H4 (cell line): ENCODE measurements around the gene VEZT. TPM values are rescaled to one million over a fixed set of nuclear protein-coding genes. Genes with fewer than 3 reads are reported as not detected.
"Not testable (repeated sequence)": the region's sequence is repeated elsewhere in the genome, so short reads cannot be mapped to it uniquely, and the experiment has no call there.

Source experiments
- DNase-seq: peaks from one replicate; pipeline ENCODE4 v3.0.0-alpha.2; 2015; ENCODE audit warnings: low spot score
- total RNA-seq: library from RNA; depleted of rRNA; stranded (reverse); fragments of >200 nt; shearing (Covaris generic); gene quantifications from 2 replicates; pipeline ENCODE4 v1.2.3, GENCODE V29; 2014

VEZT gene
- total RNA-seq, 1 experiment from 2014 or later: 89.0 TPM

DNA sequence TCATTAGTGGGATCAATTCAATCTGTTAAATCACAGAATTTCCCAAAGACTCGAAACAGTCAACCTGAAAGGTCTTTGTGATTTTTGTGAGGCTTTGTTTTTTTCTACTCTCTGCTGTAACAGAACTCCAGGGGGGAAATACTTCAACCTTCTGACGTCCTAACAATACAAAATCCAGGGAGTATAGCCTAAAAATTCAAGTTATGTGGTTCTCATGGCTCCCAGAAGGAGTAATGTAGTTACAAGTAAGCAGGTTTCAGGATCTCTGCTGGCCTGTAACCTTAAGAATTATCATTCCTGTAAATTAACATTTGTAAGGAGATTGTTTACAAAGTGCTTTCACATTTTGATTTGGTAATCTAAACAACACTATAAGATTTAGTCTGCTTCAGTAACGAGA lies 39.9 kb downstream of the VEZT start:
- DNase-seq: no peak

DNA sequence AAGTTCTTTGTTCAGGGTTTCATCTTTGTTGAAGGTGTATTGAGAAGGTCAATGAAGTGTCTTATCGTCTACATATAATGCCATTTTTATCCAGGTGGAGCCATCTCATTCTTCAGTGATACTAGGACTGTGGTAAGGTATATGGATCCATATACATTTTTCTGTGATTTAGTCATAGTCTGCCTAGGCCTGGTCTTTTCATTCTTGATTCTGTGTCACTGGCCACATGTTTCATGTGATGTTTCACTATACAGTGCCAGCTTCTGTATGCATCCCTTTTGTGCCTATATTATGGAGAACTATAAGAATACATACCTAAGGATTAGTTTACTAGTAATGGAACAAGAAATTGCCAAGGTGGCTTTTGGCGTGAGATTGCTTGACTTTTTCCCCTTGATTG lies 40.5 kb downstream of the VEZT start:
- DNase-seq: no peak

GRCh38 chr12:95258803-95259202 lies 41.2 kb downstream of the VEZT start:
- DNase-seq: no peak

DNA sequence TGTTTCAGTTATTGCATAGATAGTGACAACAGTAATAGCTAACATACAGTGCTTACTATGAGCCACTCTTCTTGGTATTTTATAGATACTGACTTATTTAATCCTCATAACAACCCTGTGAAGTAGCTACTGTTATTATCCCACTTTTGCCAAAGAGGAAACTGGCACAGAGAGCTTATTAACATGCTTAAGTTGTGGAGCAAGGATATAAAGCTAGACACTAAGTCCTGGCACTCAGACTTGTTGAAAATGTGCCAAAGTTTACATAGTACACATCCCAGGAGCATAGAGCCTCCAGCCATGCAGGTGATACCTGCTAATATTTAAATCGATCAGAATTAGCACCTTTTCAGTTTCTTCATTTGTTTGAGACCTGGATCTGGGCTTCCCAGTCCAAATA lies 41.8 kb downstream of the VEZT start:
- no peak for DNase-seq

GRCh38 chr12:95261109-95261508 lies 43.5 kb downstream of the VEZT start:
- no peak for DNase-seq

GRCh38 chr12:95262808-95263207 lies 45.2 kb downstream of the VEZT start:
- no peak for DNase-seq

GRCh38 chr12:95265765-95266164 lies 48.2 kb downstream of the VEZT start:
- no peak for DNase-seq

DNA sequence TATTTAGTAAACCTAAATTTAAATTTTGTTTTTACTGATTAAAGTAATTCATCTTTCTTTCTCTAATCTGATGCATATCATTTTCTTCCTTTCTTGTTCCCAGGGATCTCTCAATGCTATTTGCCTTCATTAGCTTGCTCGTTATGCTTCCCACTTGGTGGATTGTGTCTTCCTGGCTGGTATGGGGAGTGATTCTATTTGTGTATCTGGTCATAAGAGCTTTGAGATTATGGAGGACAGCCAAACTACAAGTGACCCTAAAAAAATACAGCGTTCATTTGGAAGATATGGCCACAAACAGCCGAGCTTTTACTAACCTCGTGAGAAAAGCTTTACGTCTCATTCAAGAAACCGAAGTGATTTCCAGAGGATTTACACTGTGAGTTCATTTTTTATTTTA lies 48.6 kb downstream of the VEZT start:
- DNase-seq: no peak

GRCh38 chr12:95269892-95270291 lies 52.3 kb downstream of the VEZT start:
- DNase-seq: no peak

DNA sequence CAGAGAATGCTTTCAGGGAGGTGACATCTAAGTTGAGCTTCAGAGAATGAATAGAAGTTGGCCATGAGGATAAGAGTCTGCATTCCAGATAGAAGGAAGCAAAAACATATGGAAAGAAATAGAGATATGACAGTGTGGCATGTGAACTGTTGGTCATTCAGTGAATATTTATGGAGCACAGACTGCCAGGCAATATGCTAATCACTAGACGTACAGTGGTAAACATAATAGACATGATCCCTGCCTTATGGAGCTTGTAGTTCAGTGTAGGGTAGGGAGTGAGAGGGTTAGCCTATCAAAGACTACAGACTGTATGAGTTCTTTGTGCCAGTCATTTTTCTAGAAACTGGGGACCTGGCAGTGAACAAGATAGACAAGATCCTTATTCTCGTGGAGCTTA lies 53.9 kb downstream of the VEZT start:
- DNase-seq: no peak

DNA sequence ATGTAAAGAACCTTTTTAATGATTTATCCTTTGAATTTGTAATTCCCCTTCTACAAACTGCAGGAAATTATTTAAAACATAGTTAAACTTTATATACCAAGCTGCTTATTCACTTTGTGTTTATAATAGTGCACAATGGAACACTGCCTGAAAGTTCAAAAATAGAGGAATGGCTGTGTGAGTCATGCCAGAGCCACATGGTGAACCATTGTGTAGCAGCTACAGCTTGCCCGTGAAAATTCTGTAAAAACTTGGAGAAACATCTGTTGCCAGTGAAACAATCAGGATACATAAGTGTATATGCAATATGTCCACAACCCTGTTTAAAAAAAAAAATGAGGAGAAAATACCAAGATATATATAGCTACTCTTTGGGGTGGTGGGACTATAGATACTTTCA lies 59.5 kb downstream of the VEZT start:
- DNase-seq: peak; percentile 43

- no peak for DNase-seq
Observed at GRCh38 chr12:95279856-95280255, 62.2 kb downstream of the VEZT start.

- DNase-seq: no peak
Observed at GRCh38 chr12:95282266-95282665, 64.7 kb downstream of the VEZT start.

- DNase-seq: no peak
Observed at GRCh38 chr12:95283371-95283770, 65.8 kb downstream of the VEZT start.

- no peak for DNase-seq
Observed at GRCh38 chr12:95286713-95287112, 69.1 kb downstream of the VEZT start.

DNA sequence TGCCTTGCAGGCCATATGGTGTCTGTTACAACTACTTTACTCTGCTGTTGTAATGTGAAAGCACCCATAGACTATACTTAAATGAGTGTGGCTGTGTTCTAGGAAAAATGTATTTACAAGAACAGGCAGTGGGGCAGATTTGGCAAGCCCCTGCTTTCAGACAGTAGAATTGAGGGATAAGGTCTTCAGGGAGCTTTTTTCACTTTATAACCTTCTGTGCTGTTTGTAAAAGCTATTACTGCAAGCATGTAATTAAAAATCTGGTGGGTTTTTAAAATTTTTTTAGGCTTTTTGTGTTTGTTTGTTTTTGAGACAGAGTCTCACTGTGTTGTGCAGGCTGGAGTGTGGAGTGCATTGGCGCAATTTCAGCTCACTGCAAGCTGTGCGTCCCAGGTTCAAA lies 73.9 kb downstream of the VEZT start:
- DNase-seq: no peak

DNA sequence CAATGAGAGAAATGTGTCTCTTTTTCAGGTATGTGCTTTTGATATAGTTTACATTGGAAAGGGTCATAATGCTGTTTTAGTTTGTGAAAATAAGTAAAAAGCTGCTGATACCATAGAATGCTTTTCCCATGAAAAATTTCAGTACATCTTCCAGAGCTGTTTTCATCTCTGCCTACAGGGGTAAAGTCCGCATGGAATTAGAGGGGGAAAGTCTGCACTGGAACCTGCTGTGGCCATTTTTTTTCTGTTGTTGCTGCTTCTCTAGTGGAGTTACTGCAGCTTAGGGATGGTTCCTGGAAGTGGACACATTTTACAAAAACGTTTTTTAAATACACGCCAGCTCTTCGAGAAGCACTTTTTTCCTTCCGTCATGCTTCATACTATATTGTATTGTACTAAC lies 81.3 kb downstream of the VEZT start:
- DNase-seq: no peak

- no peak for DNase-seq
Observed at GRCh38 chr12:95300286-95300685, 82.7 kb downstream of the VEZT start.

- DNase-seq: no peak
Observed at GRCh38 chr12:95303476-95303875, 85.9 kb downstream of the VEZT start.

GRCh38 chr12:95304673-95305198 lies 87.1 kb downstream of the VEZT start:
- DNase-seq: no peak

DNA sequence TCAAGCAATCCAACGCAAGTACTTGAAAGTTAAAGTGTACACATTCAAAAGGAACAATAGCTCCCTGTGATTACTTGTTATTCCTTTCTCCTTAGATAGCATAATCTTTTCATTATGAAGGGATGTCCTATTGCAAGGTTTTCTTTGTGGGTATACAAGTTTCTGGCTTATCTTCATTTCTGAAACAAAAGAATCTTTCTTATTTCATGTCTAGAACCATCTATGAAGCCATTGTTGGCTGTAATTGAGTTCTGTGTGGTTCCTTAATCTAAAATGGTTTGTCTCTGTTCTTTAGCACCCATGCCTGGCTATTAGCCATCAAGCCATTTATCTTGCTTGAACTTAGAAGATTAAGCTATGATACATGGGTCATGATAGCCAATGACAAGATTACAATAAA lies 95.0 kb downstream of the VEZT start:
- no peak for DNase-seq

DNA sequence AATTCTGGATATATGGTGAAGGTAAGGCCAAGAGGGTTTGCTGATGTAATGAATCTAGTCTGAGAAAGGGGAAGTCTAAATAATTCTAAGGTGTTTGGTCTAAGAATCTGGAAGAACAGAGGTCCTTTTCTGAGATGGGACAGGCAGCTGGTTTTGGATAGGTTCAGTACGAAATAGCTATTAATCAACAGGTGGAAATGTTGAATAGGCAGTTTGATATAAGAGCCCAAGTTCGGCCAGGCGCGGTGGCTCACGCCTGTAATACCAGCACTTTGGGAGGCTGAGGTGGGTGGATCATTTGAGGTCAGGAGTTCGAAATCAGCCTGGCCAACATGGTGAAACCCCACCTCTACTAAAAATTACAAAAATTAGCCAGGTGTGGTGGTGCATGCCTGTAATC lies 97.1 kb downstream of the VEZT start:
- not testable (repeated sequence) for DNase-seq

GRCh38 chr12:95316798-95317197 lies 99.2 kb downstream of the VEZT start:
- DNase-seq: peak; percentile 42

DNA sequence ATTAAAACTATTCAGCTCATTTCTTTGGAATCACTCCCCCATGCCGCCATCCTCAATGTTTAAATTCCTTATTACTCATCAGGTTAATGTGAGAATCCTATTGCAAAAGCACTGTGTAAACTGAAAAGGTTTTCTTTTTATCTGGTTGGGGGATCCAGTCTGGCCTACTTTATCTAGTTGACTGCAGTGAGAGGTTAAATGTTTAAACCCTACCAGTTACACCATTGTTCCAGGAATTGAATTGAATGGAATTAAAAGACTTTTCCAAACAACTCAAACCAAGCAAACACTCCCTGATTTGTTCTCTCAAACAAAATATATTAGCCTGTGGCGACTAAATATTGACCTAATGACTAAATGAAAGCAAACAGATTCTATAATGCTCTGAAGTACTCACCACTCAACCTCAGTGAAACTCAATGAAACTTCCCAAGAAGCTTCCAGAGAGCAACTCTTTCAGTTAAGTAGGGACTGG lies 100.5 kb downstream of the VEZT start:
- DNase-seq: peak; percentile 39
